ENCODE results near the gene PIK3R6.

PIK3R6 gene

DNA sequence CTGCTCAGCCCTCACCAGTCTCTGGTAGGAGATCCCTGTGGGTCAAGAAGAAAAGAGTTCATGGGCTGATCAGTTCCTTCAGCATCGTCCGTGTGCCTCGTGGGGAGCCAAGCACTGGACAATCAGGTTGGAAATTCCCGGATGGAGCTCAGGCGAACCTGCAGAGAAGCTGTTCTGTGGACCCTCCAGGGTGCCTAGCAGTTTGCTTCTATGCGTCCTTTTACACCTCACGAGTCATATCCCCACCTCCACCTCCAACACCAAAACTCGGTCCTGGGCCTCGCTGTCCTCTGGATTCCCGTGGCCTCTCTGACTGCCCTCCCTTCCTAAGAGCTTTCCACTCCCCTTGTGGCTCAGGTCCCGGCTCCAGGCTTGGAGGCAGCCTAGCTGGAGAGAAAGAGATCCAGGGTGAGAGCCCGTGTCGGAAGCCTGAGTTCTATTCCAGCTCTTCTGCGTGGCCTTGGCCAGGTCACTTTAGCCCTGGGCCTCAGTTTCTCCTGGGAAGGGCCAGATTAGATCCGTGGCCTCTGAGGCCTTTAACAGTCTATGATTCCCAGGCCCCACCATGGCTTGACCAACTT, 26.2 kb upstream of the PIK3R6 start:
- no peak for DNase-seq

DNA sequence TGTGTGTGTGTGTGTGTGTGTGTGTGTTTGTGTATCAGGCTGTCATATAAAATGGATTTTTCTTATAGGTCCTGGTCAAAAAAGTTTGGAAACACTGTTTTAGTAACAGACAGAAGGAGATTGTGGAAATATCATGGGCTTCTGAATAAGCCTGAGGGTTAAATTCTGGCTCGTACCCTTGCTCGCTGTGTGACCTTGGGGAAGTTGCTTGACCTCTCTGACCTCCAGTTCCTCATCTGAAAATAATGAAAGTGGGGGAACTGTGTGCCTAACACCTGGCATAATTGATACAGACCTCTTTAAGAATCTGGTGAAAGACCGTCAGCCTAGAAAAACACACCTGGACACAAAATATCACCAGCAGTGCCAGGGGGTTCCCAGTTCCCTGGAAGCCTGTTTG, 25.6 kb upstream of the PIK3R6 start:
- no peak for DNase-seq

DNA sequence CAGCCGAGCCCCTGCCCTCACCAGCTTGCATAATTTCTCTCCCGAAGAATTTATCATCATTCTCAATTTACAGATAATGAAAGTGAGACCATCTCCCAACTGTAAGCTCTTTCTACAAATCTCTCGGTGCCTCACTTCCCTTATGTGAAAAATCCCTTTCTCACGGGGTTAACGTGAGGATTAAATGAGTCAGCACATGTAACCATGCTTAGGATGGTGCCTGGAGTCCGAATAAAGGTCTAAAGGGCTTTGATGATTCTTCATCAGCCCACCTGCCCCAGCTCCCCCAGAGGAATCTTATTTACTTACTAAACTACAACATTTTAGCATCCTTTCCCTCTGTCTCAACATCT, 24.8 kb upstream of the PIK3R6 start:
- DNase-seq: no peak

DNA sequence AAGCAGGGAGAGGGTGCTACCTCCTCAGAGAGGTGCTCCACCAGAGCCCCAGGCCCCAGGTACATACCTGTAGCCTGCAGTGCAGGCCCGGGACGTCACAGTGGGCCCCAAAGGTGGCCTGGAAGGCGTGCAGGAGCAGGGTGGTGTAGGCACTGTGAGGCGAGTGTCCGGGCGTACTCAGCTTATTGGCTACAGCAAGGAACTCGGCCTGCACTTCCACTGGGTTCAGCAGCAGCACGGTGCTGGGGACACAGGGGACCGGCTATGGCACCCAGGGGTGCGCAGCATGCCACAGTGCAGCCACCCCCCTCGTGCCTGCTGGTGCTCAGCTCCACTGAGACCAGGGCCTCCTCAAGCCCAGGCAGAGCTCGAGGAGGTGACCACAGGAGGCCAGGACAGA, 23.2 kb upstream of the PIK3R6 start:
- no peak for DNase-seq

DNA sequence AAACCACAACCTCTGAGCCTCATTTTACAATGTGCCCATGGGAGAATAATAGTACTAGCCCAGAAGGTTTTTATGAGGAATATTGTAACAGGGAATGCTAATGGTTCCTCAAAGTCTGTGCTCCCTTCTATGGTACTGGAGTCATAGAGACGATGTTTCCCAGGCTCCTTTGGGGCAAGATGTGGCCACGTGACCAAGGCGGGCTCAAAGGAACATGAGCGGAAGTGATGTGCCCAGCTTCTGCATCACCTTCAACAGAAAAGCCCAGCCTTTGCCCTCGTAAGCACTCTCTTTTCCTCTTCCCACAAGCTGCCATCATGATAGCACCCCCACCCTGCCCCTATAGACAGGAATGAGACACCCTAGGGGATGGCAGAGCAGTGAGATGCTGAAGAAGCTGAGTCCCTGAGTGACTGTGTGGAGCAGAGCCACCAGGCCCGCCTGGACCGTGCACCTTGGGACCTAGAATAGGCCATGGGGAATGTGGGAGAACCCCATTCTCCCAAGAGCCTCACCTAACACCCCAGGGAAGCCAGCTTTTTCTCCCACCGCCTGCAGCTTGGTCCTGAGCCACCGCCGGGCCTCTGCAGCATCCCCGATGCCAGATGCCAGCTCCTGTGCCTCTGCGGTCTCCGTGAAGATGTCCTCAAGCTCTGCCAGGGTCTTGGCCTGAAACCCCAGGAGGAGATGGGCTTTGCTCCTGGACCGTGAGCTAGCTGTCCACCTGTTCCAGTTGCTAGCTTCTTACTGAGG, 22.2 kb upstream of the PIK3R6 start:
- DNase-seq: no peak

DNA sequence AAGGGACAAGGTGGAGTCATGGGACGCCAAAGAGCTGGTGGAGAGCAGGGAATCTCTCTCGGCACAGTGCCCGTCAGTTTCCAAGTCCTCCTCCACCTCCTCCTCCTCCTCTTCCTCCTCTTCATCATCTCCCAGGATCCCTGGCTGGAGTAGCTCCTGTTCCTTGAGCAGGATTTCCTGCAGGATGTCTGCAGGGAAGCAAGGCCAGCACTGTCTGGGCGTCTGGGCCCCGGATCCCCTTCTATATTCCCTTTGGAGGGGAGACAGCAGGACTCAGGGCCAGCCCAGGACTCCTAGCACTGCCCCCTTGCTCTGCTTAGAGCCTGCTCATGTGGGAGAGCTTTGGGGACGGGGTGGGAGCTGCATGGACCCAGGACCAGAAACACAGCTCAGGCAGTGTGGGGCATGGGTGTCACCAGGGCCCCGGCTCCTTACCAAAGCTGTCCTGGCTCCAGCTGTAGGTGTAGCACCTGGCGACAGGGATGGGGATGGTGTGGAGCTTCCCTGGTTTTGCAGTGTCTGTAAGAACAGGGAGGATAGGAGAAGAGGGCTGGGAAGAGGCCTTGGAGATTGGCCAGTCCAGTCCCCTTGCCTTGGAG, 21.3 kb upstream of the PIK3R6 start:
- DNase-seq: no peak

DNA sequence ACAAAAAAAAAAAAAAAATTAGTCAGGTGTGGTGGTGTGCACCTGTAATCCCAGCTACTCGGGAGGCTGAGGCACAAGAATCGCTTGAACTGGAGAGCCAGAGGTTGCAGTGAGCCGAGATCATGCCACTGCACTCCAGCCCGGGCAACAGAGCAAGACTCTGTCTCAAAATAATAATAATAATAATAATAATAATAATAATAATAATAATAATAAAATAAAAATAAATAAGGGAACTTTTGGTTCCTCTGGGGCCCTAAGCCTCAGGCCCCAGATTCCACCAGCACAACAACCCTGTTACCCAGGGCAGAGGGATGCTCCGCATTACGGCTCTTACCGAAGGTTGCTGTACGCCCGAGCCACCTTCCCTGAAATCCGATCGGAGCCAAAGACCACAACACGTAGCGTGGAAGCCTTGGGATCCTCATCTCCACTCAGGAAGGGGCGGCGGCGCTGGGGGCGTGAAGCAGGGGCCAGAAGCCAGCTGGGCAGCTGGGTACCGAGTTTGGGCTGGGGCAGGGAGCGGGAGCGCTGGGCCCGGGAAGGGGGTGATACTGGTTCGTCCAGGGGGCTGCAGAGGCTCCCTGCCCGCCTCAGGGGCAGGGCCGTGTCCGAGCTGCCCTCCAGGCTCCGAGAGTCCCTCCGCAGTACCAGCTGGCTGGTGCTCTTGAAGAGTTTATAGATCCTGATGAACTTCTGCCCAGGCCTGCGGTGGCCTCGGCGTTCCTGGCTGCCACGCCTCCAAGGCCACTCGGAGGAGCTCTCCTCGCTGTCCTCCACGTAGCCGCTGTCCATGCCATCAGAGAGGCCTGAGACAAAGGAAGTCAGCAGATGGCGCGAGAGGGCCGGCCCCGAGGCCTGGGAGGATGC, 20.6 kb upstream of the PIK3R6 start:
- DNase-seq: no peak

DNA sequence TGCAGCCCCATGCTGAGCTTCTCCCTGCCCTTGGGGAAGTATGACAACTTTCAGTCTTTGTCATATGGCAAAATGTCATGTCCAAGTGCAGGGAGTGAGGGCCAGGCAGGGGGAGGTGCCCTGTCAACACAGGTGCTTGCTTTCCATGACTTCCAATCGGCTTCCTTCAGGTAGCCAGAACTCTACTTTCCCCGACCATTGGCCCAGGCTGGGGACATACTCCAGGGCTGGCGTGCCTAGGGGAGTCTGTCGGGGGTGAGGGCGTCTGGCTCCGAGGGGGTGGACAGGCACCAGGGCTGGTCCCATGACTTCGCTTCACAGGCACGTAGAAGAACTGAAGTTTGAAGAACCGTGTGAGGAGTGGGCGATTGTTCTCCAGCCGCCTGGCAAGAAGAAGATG, 19.8 kb upstream of the PIK3R6 start:
- no peak for DNase-seq

DNA sequence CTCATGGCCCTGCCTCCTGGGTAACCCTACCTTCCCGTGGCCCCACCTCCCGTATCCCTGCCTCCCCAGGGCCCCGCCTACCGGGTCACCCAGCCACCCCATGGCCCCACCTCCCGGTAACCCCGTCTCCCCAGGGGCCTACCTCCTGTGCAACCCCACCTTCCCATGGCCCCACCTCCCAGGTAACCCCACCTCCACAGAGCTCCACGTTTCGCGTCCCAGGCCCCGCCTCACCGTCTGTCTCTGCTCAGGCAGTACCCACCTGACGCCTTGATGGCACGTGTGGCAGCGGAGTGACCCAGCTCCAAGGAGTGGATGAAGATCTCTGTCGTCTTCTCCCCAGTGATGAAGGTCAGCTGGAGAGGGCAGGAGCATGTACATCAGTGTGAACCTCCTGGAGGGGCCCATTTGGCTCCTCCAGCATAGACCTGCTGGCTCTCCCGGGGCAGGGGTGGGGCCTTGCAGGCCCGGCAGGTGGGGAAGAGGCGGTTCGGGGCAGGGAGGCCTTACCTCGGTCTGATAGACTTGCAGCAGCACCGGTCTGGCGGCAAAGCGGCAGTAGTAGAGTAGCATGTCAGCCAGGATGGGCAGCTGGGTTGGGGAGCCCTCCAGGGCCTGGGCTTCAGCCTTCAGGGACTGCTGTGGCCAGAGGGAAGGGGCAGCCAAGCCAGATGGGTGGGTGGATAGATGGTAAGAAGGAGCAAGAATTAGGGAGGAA, 18.7 kb upstream of the PIK3R6 start:
- no peak for DNase-seq

DNA sequence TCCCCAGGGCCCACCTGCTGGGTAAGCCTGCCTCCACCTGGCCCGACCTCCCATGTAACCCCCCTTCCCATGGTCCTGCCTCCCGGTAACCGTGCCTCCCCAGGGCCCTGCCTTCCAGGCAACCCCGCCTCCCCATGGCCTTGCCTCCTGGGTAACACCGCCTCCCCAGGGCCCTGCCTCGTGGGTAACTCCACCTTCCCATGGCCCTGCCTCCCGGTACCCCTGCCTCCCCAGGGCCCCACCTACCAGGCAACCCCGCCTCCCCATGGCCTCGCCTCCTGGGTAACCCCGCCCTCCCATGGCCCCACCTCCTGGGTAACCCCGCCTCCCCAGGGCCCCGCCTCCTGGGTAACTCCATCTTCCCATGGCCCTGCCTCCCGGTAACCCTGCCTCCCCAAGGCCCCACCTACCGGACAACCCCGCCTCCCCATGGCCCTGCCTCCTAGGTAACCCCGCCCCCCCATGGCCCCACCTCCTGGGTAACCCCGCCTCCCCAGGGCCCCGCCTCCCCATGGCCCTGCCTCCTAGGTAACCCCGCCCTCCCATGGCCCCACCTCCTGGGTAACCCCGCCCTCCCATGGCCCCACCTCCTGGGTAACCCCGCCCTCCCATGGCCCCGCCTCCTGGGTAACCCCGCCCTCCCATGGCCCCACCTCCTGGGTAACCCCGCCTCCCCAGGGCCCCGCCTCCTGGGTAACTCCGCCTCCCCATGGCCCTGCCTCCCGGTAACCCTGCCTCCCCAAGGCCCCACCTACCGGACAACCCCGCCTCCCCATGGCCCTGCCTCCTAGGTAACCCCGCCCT, 17.9 kb upstream of the PIK3R6 start:
- DNase-seq: peak; percentile 54

DNA sequence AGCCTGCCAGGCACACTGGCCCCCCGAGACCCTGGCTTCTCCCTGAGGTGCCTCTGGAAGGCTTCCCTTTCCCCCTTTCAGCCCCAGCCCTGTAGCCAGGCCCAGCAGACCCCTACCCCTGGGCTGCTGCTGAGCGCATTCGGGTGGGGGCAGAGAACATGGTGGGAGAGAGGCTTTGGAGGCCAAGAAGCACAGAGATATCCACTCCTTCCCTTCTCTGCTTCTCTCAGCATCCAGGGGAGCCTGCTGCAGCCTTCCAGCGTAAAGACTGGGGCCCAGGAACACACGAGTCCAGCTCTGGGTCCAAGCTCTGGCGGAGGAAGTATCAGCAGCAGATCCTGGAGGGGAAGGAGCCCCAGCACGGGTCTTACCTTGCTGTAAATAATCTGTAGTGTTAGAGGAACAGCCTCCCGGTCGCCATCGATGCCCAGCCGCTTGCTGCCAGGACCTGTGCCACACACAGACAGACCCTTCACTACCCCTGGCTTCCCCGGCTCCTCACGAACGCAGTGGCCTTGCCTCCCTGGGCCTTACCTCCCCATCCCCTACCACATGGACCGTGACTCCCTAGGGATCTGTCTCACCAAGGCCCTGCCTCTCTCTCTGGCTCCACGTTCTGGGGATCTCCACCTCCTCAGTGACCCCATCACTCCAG, 17.0 kb upstream of the PIK3R6 start:
- DNase-seq: no peak

DNA sequence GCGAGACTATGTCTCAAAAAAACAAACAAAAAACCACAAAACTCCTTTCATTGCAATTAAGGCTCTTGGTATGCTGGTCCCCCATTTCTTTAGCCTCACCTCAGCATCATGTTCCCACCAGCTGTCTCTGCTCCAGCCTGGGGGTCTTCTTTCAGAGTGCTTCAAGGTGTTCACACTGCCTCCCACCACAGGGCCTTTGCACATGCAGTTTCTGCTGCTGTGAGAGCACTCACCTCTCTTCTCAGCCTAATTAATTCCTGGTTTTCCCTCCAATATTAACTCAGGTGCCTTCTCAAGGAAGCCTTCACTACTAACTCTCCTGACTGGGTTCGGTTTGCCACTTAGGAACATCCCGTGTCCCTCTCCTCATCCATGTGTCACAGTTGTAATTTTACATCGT, 15.9 kb upstream of the PIK3R6 start:
- no peak for DNase-seq

DNA sequence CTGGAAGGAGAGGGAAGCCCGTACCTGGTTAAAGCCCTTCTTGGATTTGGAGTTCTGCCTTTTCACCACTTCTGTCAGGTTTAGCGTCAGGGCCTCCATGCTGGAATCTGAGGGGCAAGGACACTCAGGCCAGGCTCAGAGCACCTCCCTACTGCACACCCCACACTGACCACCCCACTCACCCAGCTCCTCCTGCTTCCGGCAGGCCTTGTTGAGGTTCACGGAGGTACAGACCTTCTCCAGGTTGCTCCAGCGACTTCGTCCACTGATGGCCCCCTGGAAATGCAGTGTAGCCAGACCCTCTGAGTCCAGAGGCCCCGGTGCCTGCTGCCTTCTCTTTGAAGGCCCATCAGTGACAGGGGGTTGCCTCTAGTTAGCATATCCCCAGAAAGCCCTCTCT, 14.1 kb upstream of the PIK3R6 start:
- DNase-seq: no peak

DNA sequence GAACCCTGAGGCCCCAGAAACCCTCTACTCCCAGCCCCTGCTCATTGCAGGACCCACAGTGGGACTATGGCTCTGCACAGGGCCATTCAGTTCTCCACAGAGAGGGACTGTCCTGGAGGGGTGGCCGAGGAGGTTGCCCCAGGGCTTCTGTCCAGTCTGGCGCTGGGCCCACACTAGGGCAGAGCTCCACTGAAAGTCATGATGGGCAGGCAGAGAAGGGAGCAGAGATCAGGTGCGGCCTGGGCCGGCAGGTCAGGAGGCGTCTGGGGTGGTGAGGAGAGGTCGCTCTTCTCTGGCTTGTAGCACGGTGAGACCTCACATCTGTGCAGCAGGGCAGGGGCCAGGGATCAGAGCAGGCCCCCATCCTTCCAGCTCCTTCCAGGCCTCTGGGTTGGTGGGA, 13.0 kb upstream of the PIK3R6 start:
- DNase-seq: no peak

DNA sequence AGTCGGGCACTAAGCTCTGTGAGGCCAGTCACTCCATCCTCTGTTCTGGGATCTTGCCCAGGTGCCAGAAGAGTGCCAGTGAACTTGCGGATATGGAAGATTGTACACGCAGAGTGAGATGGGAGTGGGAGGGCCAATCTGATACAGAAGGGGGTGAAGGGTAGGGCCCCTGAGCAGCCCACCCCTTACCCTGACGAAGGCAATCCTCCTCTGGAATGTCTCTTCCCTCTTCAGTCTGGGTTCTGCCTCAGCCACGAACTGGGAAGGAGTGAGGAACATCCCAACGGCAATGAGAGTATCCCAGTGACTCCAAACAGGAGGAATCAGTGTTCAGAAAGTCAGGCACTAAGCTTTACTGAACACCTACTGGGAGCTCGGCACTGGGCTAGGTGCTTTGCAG, 11.9 kb upstream of the PIK3R6 start:
- no peak for DNase-seq

DNA sequence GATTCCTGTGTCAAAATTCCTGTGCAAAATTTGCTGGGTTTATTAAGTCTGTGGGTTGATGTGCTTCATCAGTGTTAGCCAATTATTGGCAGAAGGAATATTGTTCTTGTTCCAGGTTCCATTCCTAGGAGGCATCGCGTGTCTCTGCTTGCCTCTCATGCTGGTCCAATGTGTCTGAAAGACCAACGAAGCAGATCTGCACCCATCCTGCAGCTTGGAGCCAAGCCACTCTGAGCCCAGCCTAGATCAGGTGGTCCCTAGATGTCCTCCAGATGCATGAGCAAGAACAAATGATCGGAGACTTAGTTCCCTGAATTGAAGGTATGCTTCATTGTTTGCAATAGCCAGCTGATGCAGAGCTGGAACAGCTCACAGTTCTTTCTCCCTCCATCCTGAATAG, 10.5 kb upstream of the PIK3R6 start:
- DNase-seq: no peak

DNA sequence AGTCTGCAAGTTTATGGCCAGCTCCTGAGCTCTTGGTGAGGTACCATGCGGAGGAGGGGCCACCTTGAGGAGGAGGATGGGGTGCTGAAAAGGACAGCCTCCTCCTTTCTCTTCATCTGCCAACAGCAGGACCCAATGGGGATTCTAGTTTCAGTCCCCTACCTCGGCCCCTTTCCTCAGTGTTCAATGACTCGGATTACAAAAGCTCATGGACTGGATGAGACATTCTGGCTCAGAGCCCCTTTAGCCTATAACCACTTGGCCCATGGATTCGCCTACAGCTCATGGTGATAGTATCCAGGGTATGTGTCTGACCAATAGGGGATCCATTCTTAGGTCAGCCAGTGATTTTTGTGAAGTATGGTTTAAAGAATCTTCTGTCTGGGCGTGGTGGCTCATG, 8.5 kb upstream of the PIK3R6 start:
- DNase-seq: no peak

DNA sequence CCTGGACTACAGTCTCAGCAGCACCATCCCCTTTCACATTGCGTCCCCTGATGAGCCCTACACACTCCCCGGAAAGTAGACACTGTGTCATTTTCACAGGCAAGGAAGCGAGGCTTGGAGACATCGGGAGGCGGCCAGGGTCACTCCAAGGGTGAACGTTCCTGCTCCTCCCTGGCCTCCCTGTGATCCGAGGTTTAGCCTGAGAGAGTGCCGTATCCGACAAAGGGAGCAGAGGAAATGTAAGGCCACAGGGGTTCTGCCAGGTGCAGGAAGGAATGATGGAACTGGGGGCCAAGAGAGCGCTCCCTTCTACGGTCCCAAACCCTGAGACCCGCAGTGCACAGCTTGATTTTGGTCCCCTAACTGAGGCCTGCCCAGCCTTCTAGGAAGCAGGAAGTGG, 8.0 kb upstream of the PIK3R6 start:
- DNase-seq: no peak

DNA sequence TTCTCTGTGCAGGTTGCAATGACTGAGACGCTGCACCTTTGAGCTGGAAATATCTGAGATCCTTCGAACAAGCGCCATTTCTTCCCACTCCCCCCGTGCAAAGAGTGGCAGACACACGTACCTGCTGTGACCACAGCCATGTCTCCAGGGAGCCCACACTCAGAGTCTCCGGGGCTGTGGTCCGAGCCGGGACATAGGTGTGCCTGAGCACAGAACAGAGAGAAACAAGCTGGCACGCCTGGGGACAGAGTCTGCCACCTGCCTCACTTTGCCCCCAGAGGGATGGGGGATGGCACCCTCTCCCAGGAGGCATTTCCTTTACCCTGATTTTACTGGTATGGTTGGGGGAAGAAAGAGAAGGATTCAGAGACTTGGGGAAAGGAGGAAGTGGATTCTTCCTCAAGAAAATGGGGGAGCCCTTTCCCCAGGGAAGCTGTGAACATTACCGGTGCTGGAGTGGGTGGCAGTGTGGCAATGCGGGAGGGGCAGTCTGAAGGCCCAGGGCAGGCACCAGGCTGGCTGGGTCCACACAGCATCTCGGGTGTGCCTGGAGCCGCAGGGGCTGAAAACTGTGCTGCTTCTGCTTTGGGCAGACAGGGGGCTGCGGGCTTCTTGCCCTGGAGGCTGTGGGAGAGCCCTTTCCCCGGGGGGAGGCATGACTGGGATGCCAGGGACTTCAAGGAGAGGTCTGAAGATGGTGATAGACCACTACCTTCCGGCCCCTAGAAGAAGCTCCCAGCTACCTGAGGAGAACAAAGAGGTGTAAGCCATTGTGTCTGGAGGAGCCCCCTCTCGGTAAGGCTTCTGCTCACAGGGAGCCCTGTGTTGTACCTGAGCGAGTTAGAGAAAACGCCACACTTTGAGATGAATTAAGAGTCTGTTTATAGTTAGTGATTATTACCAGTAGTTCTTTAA, 6.6 kb upstream of the PIK3R6 start:
- no peak for DNase-seq

DNA sequence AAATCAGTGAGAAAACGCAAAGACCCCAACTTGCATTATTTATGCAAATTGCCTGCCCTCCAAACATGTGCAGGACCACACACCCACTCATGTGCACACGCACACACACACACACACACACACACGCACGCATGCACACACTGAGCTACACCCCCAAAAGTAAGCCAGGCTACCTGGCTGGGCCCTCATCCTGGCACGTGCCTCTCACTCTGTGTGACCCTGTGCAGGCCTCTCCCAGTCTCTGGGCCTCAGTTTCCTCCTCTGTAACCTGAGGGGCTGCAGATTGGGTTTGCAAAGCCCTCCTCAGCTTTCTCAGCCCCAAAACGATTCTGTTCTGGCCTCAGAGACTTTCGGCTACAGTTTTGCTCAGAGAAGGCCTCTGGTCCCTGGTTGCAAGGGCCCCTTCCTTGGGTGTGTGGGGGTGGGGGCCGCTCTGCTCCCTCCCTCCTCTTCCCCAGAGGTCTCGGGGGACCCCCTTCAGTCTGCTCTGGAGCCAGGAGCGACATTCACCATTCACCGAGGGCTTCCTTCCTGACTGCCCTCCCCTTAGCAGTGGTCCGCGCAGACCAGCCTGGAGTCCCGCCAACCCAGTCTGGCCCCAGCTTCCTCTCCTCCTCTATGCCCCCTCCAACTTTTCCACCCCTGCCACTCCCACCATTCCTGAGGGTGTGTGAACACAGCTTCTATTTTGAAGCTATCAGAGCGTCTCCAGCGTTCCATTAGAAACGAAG, 5.4 kb upstream of the PIK3R6 start:
- DNase-seq: no peak

Data from activated naive CD4-positive, alpha-beta T cell treated with Interleukin-2 at 50 U/mL for 16 hours (primary cell).